Pancreas (tissue), 10 donors: ENCODE data around the gene PTMA. TPM values are rescaled to one million over a fixed set of nuclear protein-coding genes. Genes with fewer than 3 reads are reported as not detected.

Experiments used
- ATAC-seq, 4 donors: fragments of 200-7000 bp; cut with Tn5 transposase; one replicate each; pipeline versions ENCODE4 v1.8.0 to v1.9.1; 2020; ENCODE audit warnings: mild to moderate bottlenecking in 4 of 4, moderate library complexity in 4 of 4
- DNase-seq, 6 donors: peaks; one replicate each; pipeline ENCODE4 v3.0.0-alpha.2; 2020
- FAIRE-seq: peaks from 2 replicates; lab custom pipeline; 2012; peaks lifted over from hg19 to GRCh38; lab: Jason Lieb, UNC
- H3K27ac ChIP-seq, 4 donors: fragments of 200-600 bp; sonication (generic); 1 replicate in 3 of 4; 2 replicates in 1 of 4; pipeline versions ENCODE4 v1.5.0 to v1.8.0; 2020
- H3K27me3 ChIP-seq, 4 donors: fragments of 200-600 bp; one replicate each; pipeline ENCODE4 v1.8.0; 2021
- H3K36me3 ChIP-seq, 3 donors: fragments of 200-600 bp; sonication (generic) in 1 of 3; one replicate each; pipeline versions ENCODE4 v1.5.0 to v1.8.0; 2020 to 2021
- H3K4me1 ChIP-seq, 3 donors: fragments of 200-600 bp; one replicate each; pipeline ENCODE4 v1.8.0; 2021
- H3K4me3 ChIP-seq, 4 donors: fragments of 200-600 bp; sonication (generic) in 2 of 4; one replicate each; pipeline versions ENCODE4 v1.5.0 to v1.8.0; 2020 to 2021
- H3K9me3 ChIP-seq, 4 donors: fragments of 200-600 bp; one replicate each; pipeline ENCODE4 v1.8.0; 2021
- CTCF ChIP-seq, 4 donors: fragments of 200-600 bp; sonication (generic) in 3 of 4; IDR thresholded peaks; one replicate each; pipeline versions ENCODE4 v1.5.0 to v1.8.0; 2021; ENCODE audit warnings: antibody characterized with exemption in 4 of 4
- WGBS, 2 donors: extraction: QIAGEN DNeasy Blood & Tissue Kit; methylation state at CpG; one replicate each; pipeline ENCODE4 v1.1.7; 2013; 5-methylcytosine and 5-hydroxymethylcytosine counted together
- intact Hi-C, 3 donors: fragments of 100-400 bp; cut with DNase I; formaldehyde crosslinking; loops; one replicate each; pipeline versions ENCODE4 v1.11.1 to v1.14.2; 2022
- polyA plus RNA-seq, 2 donors: library from polyadenylated mRNA; stranded (reverse); fragments of 200-250 nt; gene quantifications; one replicate each; pipeline ENCODE4 v1.2.3, GENCODE V29; 2013
- total RNA-seq, 6 donors: library from RNA; stranded (reverse); fragmentation: NEBNext Ultra II Directional in 4 of 6; extraction: Animal tissue kit (Norgen Biotek cat#: 25700) in 4 of 6; gene quantifications; one replicate each; pipeline versions ENCODE4 v1.2.1 to v1.2.4, GENCODE V29; 2021 to 2023
- donor health status: healthy with polysubstance abuse.
- donor health status: DM: no; HTN: no; CAD: no; lungs with moderate emphysema.
- donor health status: DM: no; HTN: no; CAD: no.
- donor health status: control.
- donor health status: control.
- donor health status: Bipolar disorder and iron deficiency.
- donor health status: DM: yes; HTN: yes; CAD: no.
- donor health status: DM: no; HTN: no; CAD: no.
- donor health status: DM: no; HTN: no; CAD: no.
- donor health status: DM: yes; HTN: yes; CAD: no.

Gene PTMA
- total and polyA plus RNA-seq, 8 donors, result 319 to 751 (median 531) TPM

- no peak for TF ChIP-seq CTCF (IDR thresholded peaks at IDR 0.05)
- H3K27me3 ChIP-seq, result no peaks in the 10 kb centered on the region
- no peak overlapping the region for H3K4me3 ChIP-seq
- no peaks in the 10 kb centered on the region for H3K9me3 ChIP-seq
- H3K36me3 ChIP-seq, result peaks cover 6 to 14% (median 9%) of the 10 kb centered on the region in 3 donors
- peak in 1 of 6 donors; percentile 22 for DNase-seq
- 85 to 90% methylated on average over 11 of the region's 11 CpGs for WGBS, 2 donors
- intact Hi-C loops, result no loop called here
- no peak for ATAC-seq
- FAIRE-seq, result no peak
- H3K27ac ChIP-seq, result no peak overlapping the region
- peaks cover 0 to 9% (median 8%) of the 10 kb centered on the region in 3 donors for H3K4me1 ChIP-seq
Observed at GRCh38 chr2:231716666-231717280, 8.4 kb downstream of the PTMA start.

- Histone ChIP-seq H3K4me3 (no peak overlapping the region), H3K9me3 (no peaks in the 10 kb centered on the region), H3K36me3 (peaks cover 0 to 7% (median 2%) of the 10 kb centered on the region in 3 donors), H3K27me3 (no peaks in the 10 kb centered on the region), H3K4me1 (peaks cover 0 to 1% (median under 1%) of the 10 kb centered on the region in 3 donors), H3K27ac (no peak overlapping the region)
- FAIRE-seq (no peak), ATAC-seq (no peak), DNase-seq (no peak)
- TF ChIP-seq CTCF (IDR thresholded peaks at IDR 0.05), result no peak
- 88 to 92% methylated on average over 13 of the region's 13 CpGs for WGBS, 2 donors
- intact Hi-C loops, result no loop called here
Observed at GRCh38 chr2:231717281-231718171, 9.2 kb downstream of the PTMA start.

- no peak for FAIRE-seq
- no peak for ATAC-seq
- no peak overlapping the region for H3K4me3 ChIP-seq
- H3K27me3 ChIP-seq, result no peaks in the 10 kb centered on the region
- intact Hi-C loops, result no loop called here
- H3K9me3 ChIP-seq, result no peaks in the 10 kb centered on the region
- TF ChIP-seq CTCF (IDR thresholded peaks at IDR 0.05), result no peak
- H3K27ac ChIP-seq, result no peak overlapping the region
- H3K36me3 ChIP-seq, result no peaks in the 10 kb centered on the region
- H3K4me1 ChIP-seq, result no peaks in the 10 kb centered on the region
- WGBS, 2 donors, result 70% methylated on average over 6 of the region's 6 CpGs
- no peak for DNase-seq
Observed at GRCh38 chr2:231718799-231719198, 10.5 kb downstream of the PTMA start.

- Histone ChIP-seq H3K36me3 (no peaks in the 10 kb centered on the region), H3K9me3 (no peaks in the 10 kb centered on the region), H3K4me1 (no peaks in the 10 kb centered on the region), H3K27ac (no peak overlapping the region), H3K27me3 (no peaks in the 10 kb centered on the region), H3K4me3 (no peak overlapping the region)
- DNase-seq (no peak), FAIRE-seq (no peak), ATAC-seq (no peak)
- TF ChIP-seq CTCF (IDR thresholded peaks at IDR 0.05), result no peak
- intact Hi-C loops, result loop anchor here in 1 of 3 donors (10.0 kb wide), 1 partner anchor 106 kb away; no protein-coding TSS in a partner anchor
- 76 to 80% methylated on average over 7 of the region's 7 CpGs for WGBS, 2 donors
Observed at GRCh38 chr2:231720292-231720986, 12.1 kb downstream of the PTMA start.
